K562 (cell line): Measurements from ENCODE around the gene OTUB2. TPM values are rescaled to one million over a fixed set of nuclear protein-coding genes. Genes with fewer than 3 reads are reported as not detected.

Experiments used
- ATAC-seq: fragments of 200-7000 bp; cut with Tn5 transposase; 3 replicates; pipeline ENCODE4 v1.9.1; 2020; ENCODE audit warnings: moderate library complexity
- BruUV-seq: library from RNA; stranded (reverse); fragments of 400-500 nt; replicated peaks from 2 replicates; lab custom pipeline; 2021; lab: Mats Ljungman, UMichigan
- CTCF ChIA-PET: fragments of 300-600 bp; formaldehyde crosslinking; extraction: SDS; loops from one replicate; lab custom pipeline; 2021; ENCODE audit warnings: low intra/inter-chr PET ratio; lab: Yijun Ruan, JAX
- POLR2A ChIA-PET: fragments of 300-600, 350-650 bp; sonication (Branson Sonifier 250); formaldehyde crosslinking; extraction: SDS; loops from one replicate; lab custom pipeline; 2021; ENCODE audit warnings: antibody characterized with exemption, inconsistent platforms; lab: Yijun Ruan, JAX
- DNase-seq, 4 experiments: peaks; one replicate each; pipeline versions ENCODE4 v3.0.0 to v3.0.0-alpha.2; 2011 to 2018; ENCODE audit warnings: low spot score in 3 of 4, mixed read lengths in 3 of 4; ENCODE audit errors: extremely low read depth in 1 of 4
- FAIRE-seq: peaks from 2 replicates; lab custom pipeline; 2011; peaks lifted over from hg19 to GRCh38; lab: Jason Lieb, UNC
- H2AFZ ChIP-seq: 2 replicates; pipeline ENCODE4 v1.6.0; 2011; ENCODE audit warnings: low read depth, low read length, control low read depth, inconsistent platforms
- H3K27ac ChIP-seq: fragments of 200-600 bp; 3 replicates; pipeline ENCODE4 v1.8.0; 2011; ENCODE audit warnings: low read depth, mild to moderate bottlenecking, control low read depth, inconsistent platforms, low read length, moderate library complexity, mixed read lengths; ENCODE audit errors: extremely low read depth
- H3K27me3 ChIP-seq, 2 experiments: fragments of 300-600 bp in 1 of 2; 2 replicates in 1 of 2; 3 replicates in 1 of 2; pipeline versions ENCODE4 v1.6.0 to v1.8.0; 2011; ENCODE audit warnings: inconsistent platforms in 2 of 2, low read length in 2 of 2, mild to moderate bottlenecking in 1 of 2, mixed read lengths in 1 of 2, moderate library complexity in 1 of 2; ENCODE audit not compliant: control insufficient read depth in 2 of 2, insufficient read depth in 2 of 2
- H3K36me3 ChIP-seq: fragments of 300-600 bp; 3 replicates; pipeline ENCODE4 v1.8.0; 2011; ENCODE audit warnings: mild to moderate bottlenecking, low read length, inconsistent platforms; ENCODE audit not compliant: control insufficient read depth, insufficient read depth
- H3K4me1 ChIP-seq, 2 experiments: fragments of 200-600 bp in 1 of 2; replicated peaks in 1 of 2; 2 replicates in 1 of 2; 3 replicates in 1 of 2; pipeline versions ENCODE4 v1.5.1 to v1.8.0; 2011; ENCODE audit warnings: inconsistent platforms in 2 of 2, low read length in 2 of 2, mild to moderate bottlenecking in 1 of 2, mixed read lengths in 1 of 2, moderate library complexity in 1 of 2; ENCODE audit not compliant: control insufficient read depth in 2 of 2, insufficient read depth in 2 of 2
- H3K4me2 ChIP-seq: 2 replicates; pipeline ENCODE4 v1.6.1; 2011; ENCODE audit warnings: low read length, control low read depth, inconsistent platforms, mixed read lengths; ENCODE audit not compliant: insufficient read depth
- H3K4me3 ChIP-seq: fragments of 200-600 bp; sonication (generic), shearing (Covaris generic); 2 replicates; pipeline ENCODE4 v1.5.1; 2016; ENCODE audit warnings: control low read depth, inconsistent platforms
- H3K79me2 ChIP-seq: fragments of 200-600 bp; 3 replicates; pipeline ENCODE4 v1.8.0; 2011; ENCODE audit warnings: low read length, inconsistent platforms; ENCODE audit not compliant: control insufficient read depth, insufficient read depth
- H3K9ac ChIP-seq, 2 experiments: 2 replicates each; pipeline versions ENCODE4 v1.6.0 to v1.6.1; 2011; ENCODE audit warnings: low read depth in 2 of 2, low read length in 2 of 2, control low read depth in 1 of 2, inconsistent platforms in 1 of 2, mild to moderate bottlenecking in 1 of 2, mixed read lengths in 1 of 2; ENCODE audit not compliant: insufficient read depth in 1 of 2
- H3K9me1 ChIP-seq: one replicate; pipeline ENCODE4 v1.6.0; 2011; ENCODE audit warnings: inconsistent platforms, mild to moderate bottlenecking, low read length, moderate library complexity; ENCODE audit not compliant: control insufficient read depth, insufficient read depth
- H3K9me3 ChIP-seq: replicated peaks from 2 replicates; pipeline ENCODE4 v1.5.1; 2011; ENCODE audit warnings: low read depth, low read length, inconsistent platforms; ENCODE audit not compliant: control insufficient read depth, insufficient read depth
- H4K20me1 ChIP-seq: replicated peaks from 2 replicates; pipeline ENCODE4 v1.6.1; 2011; ENCODE audit warnings: low read length, inconsistent platforms, mixed read lengths; ENCODE audit not compliant: control insufficient read depth, insufficient read depth
- GATAD2B ChIP-seq: fragments of 450-650 bp; IDR thresholded peaks from 2 replicates; pipeline ENCODE4 v1.6.1; 2017; ENCODE audit warnings: mild to moderate bottlenecking, borderline replicate concordance
- PCBP2 ChIP-seq: fragments of 200-400 bp; formaldehyde crosslinking; IDR thresholded peaks from 2 replicates; pipeline ENCODE4 v1.6.1; 2018; ENCODE audit warnings: low read length, low read depth, mild to moderate bottlenecking, moderate library complexity; ENCODE audit not compliant: poor library complexity, severe bottlenecking
- WGBS: fragments of 100-300 bp; shearing (Covaris generic); methylation state at CpG from one replicate; pipeline ENCODE4 v1.1.6; 2016; ENCODE audit warnings: low coverage, mixed read lengths; ENCODE audit not compliant: insufficient coverage; ENCODE audit errors: missing lambda C conversion rate; 5-methylcytosine and 5-hydroxymethylcytosine counted together
- in situ Hi-C: fragments of 300-500 bp; cut with MboI; formaldehyde crosslinking; loops from 4 replicates; pipeline ENCODE4 v1.15.0; 2018; ENCODE audit warnings: inconsistent platforms, mixed read lengths
- intact Hi-C: fragments of 100-400 bp; cut with micrococcal nuclease; formaldehyde crosslinking; loops from 2 replicates; pipeline ENCODE4 v1.14.2; 2022
- polyA plus RNA-seq, 8 experiments: library from polyadenylated mRNA; depleted of rRNA in 4 of 8; stranded (reverse) in 5 of 8; unstranded in 3 of 8; fragments of >200 nt; fragmentation: Nextera tagmentation in 2 of 8; fragmentation: Illumina TruSeq in 1 of 8; extraction: Ambion mirVana in 2 of 8; extraction: Trizol in 1 of 8; gene quantifications; 2 replicates each; pipeline versions ENCODE4 v1.2.1 to v1.2.3, GENCODE V29; 2011 to 2014; ENCODE audit warnings: inconsistent platforms in 1 of 8, missing spikeins in 1 of 8
- total RNA-seq, 7 experiments: library from RNA; depleted of rRNA in 6 of 7; stranded (reverse); fragments of >200 nt in 6 of 7; fragmentation: Illumina TruSeq in 2 of 7; extraction: Trizol in 2 of 7; gene quantifications; 2 replicates each; pipeline versions ENCODE4 v1.2.1 to v1.2.3, GENCODE V29; 2011 to 2021; ENCODE audit warnings: low replicate concordance in 1 of 7

OTUB2 gene
- total and polyA plus RNA-seq, 9 of the 15 experiments (the other 6 are each of a cell fraction or from before 2014, with no cell fraction given): 0.01 to 0.31 (median 0.11) TPM

- TF ChIP-seq PCBP2: no peak
Observed at GRCh38 chr14:94093418-94093817, 67.3 kb downstream of the OTUB2 start (continued).

GRCh38 chr14:94097091-94097490 lies 71.0 kb downstream of the OTUB2 start:
- no peaks in the 10 kb centered on the region for H3K27me3 ChIP-seq
- FAIRE-seq (no peak), DNase-seq (no peak), ATAC-seq (no peak)
- no peak overlapping the region for H2AFZ ChIP-seq
- ChIA-PET POLR2A (interaction anchor here (1.4 kb wide), 1 partner anchor 13 kb away, joined by 3 read pairs; no protein-coding TSS in a partner anchor), CTCF (no interaction called here)
- in situ Hi-C loops: no loop called here
- no TSS peak for BruUV-seq
- H3K9me3 ChIP-seq: no peaks in the 10 kb centered on the region
- H3K27ac ChIP-seq: no peak overlapping the region
- no peak overlapping the region for H3K9ac ChIP-seq
- no peaks in the 10 kb centered on the region for H4K20me1 ChIP-seq
- intact Hi-C loops: no loop called here
- 87% methylated on average over 3 of the region's 4 CpGs for WGBS
- no peaks in the 10 kb centered on the region for H3K4me1 ChIP-seq
- no peak overlapping the region for H3K4me3 ChIP-seq
- H3K36me3 ChIP-seq: no peaks in the 10 kb centered on the region
- no peaks in the 10 kb centered on the region for H3K9me1 ChIP-seq
- H3K4me2 ChIP-seq: no peak overlapping the region
- no peaks in the 10 kb centered on the region for H3K79me2 ChIP-seq
- no peak for TF ChIP-seq GATAD2B

Other genes starting within 250 kb of the OTUB2 start
Only the 7 nearest of the 9 such genes appear.
- not detected in 2 replicates for gene FAM181A, start 99.0 kb upstream of the OTUB2 start, total RNA-seq (2014; rRNA removed)
- not detected in 2 replicates for gene FAM181A, start 99.0 kb upstream of the OTUB2 start, total RNA-seq (2014; rRNA removed; fragmentation: Illumina TruSeq; extraction: Trizol)
- gene FAM181A, start 99.0 kb upstream of the OTUB2 start, total RNA-seq (2015; rRNA removed; fragmentation: Illumina TruSeq; extraction: Trizol): not detected in 2 replicates
- not detected in 2 replicates for gene FAM181A, start 99.0 kb upstream of the OTUB2 start, total RNA-seq (2021)
- gene FAM181A, start 99.0 kb upstream of the OTUB2 start, polyA plus RNA-seq (2011; rRNA removed): not detected in 2 replicates
- gene FAM181A, start 99.0 kb upstream of the OTUB2 start, polyA plus RNA-seq (2014; fragmentation: Illumina TruSeq; extraction: Trizol): not detected in 2 replicates
- not detected for gene FAM181A, start 99.0 kb upstream of the OTUB2 start, polyA plus RNA-seq (2014; fragmentation: Nextera tagmentation; extraction: Ambion mirVana)
- not detected in 2 replicates for gene FAM181A, start 99.0 kb upstream of the OTUB2 start, polyA plus RNA-seq (2014; rRNA removed)
- not detected in 2 replicates for gene ASB2, start 49.8 kb upstream of the OTUB2 start, total RNA-seq (2014; rRNA removed)
- not detected in 2 replicates for gene ASB2, start 49.8 kb upstream of the OTUB2 start, total RNA-seq (2014; rRNA removed; fragmentation: Illumina TruSeq; extraction: Trizol)
- not detected in 2 replicates for gene ASB2, start 49.8 kb upstream of the OTUB2 start, total RNA-seq (2015; rRNA removed; fragmentation: Illumina TruSeq; extraction: Trizol)
- not detected in 2 replicates for gene ASB2, start 49.8 kb upstream of the OTUB2 start, total RNA-seq (2021)
- gene ASB2, start 49.8 kb upstream of the OTUB2 start, polyA plus RNA-seq (2011; rRNA removed): not detected in 2 replicates
- gene ASB2, start 49.8 kb upstream of the OTUB2 start, polyA plus RNA-seq (2014; fragmentation: Illumina TruSeq; extraction: Trizol): not detected in 2 replicates
- gene ASB2, start 49.8 kb upstream of the OTUB2 start, polyA plus RNA-seq (2014; fragmentation: Nextera tagmentation; extraction: Ambion mirVana): not detected
- not detected in 2 replicates for gene ASB2, start 49.8 kb upstream of the OTUB2 start, polyA plus RNA-seq (2014; rRNA removed)
- gene CCDC197, start 29.0 kb upstream of the OTUB2 start, total RNA-seq (2014; rRNA removed): not detected in 2 replicates
- not detected in 2 replicates for gene CCDC197, start 29.0 kb upstream of the OTUB2 start, total RNA-seq (2014; rRNA removed; fragmentation: Illumina TruSeq; extraction: Trizol)
- not detected in 2 replicates for gene CCDC197, start 29.0 kb upstream of the OTUB2 start, total RNA-seq (2015; rRNA removed; fragmentation: Illumina TruSeq; extraction: Trizol)
- not detected in 2 replicates for gene CCDC197, start 29.0 kb upstream of the OTUB2 start, total RNA-seq (2021)
- gene CCDC197, start 29.0 kb upstream of the OTUB2 start, polyA plus RNA-seq (2011; rRNA removed): not detected in 2 replicates
- not detected in 2 replicates for gene CCDC197, start 29.0 kb upstream of the OTUB2 start, polyA plus RNA-seq (2014; fragmentation: Illumina TruSeq; extraction: Trizol)
- not detected for gene CCDC197, start 29.0 kb upstream of the OTUB2 start, polyA plus RNA-seq (2014; fragmentation: Nextera tagmentation; extraction: Ambion mirVana)
- gene CCDC197, start 29.0 kb upstream of the OTUB2 start, polyA plus RNA-seq (2014; rRNA removed): not detected in 2 replicates
- 98.3 and 104 TPM in 2 replicates for gene DDX24, start 54.9 kb downstream of the OTUB2 start, total RNA-seq (2014; rRNA removed)
- 129 and 139 TPM in 2 replicates for gene DDX24, start 54.9 kb downstream of the OTUB2 start, total RNA-seq (2014; rRNA removed; fragmentation: Illumina TruSeq; extraction: Trizol)
- 122 and 125 TPM in 2 replicates for gene DDX24, start 54.9 kb downstream of the OTUB2 start, total RNA-seq (2015; rRNA removed; fragmentation: Illumina TruSeq; extraction: Trizol)
- gene DDX24, start 54.9 kb downstream of the OTUB2 start, total RNA-seq (2021): 118 and 127 TPM in 2 replicates
- gene DDX24, start 54.9 kb downstream of the OTUB2 start, polyA plus RNA-seq (2011; rRNA removed): 95.7 and 98.6 TPM in 2 replicates
- 139 and 175 TPM in 2 replicates for gene DDX24, start 54.9 kb downstream of the OTUB2 start, polyA plus RNA-seq (2014; fragmentation: Illumina TruSeq; extraction: Trizol)
- 100 to 1,000 TPM in 1 of 2 experiments, 10 to 100 TPM in 1; 95.1 to 136 TPM for gene DDX24, start 54.9 kb downstream of the OTUB2 start, polyA plus RNA-seq (2014; fragmentation: Nextera tagmentation; extraction: Ambion mirVana)
- gene DDX24, start 54.9 kb downstream of the OTUB2 start, polyA plus RNA-seq (2014; rRNA removed): 67.4 and 82.4 TPM in 2 replicates
- gene IFI27L1, start 55.0 kb downstream of the OTUB2 start, total RNA-seq (2014; rRNA removed): 20.3 and 24.6 TPM in 2 replicates
- gene IFI27L1, start 55.0 kb downstream of the OTUB2 start, total RNA-seq (2014; rRNA removed; fragmentation: Illumina TruSeq; extraction: Trizol): 13.8 and 19.7 TPM in 2 replicates
- 17.6 and 17.8 TPM in 2 replicates for gene IFI27L1, start 55.0 kb downstream of the OTUB2 start, total RNA-seq (2015; rRNA removed; fragmentation: Illumina TruSeq; extraction: Trizol)
- 20.2 and 23.8 TPM in 2 replicates for gene IFI27L1, start 55.0 kb downstream of the OTUB2 start, total RNA-seq (2021)
- 28.0 and 31.9 TPM in 2 replicates for gene IFI27L1, start 55.0 kb downstream of the OTUB2 start, polyA plus RNA-seq (2011; rRNA removed)
- gene IFI27L1, start 55.0 kb downstream of the OTUB2 start, polyA plus RNA-seq (2014; fragmentation: Illumina TruSeq; extraction: Trizol): 14.5 and 19.3 TPM in 2 replicates
- 10 to 100 TPM; 22.8 to 28.0 TPM for gene IFI27L1, start 55.0 kb downstream of the OTUB2 start, polyA plus RNA-seq (2014; fragmentation: Nextera tagmentation; extraction: Ambion mirVana)
- gene IFI27L1, start 55.0 kb downstream of the OTUB2 start, polyA plus RNA-seq (2014; rRNA removed): 25.0 and 25.6 TPM in 2 replicates
- 0.45 and 0.98 TPM in 2 replicates for gene IFI27, start 84.4 kb downstream of the OTUB2 start, total RNA-seq (2014; rRNA removed)
- gene IFI27, start 84.4 kb downstream of the OTUB2 start, total RNA-seq (2014; rRNA removed; fragmentation: Illumina TruSeq; extraction: Trizol): 0.95 and 1.1 TPM in 2 replicates
- gene IFI27, start 84.4 kb downstream of the OTUB2 start, total RNA-seq (2015; rRNA removed; fragmentation: Illumina TruSeq; extraction: Trizol): 1.6 and 1.8 TPM in 2 replicates
- gene IFI27, start 84.4 kb downstream of the OTUB2 start, total RNA-seq (2021): 1.0 and 1.3 TPM in 2 replicates
- 2.0 TPM in 2 replicates for gene IFI27, start 84.4 kb downstream of the OTUB2 start, polyA plus RNA-seq (2011; rRNA removed)
- gene IFI27, start 84.4 kb downstream of the OTUB2 start, polyA plus RNA-seq (2014; fragmentation: Illumina TruSeq; extraction: Trizol): 0.19 and 1.2 TPM in 2 replicates
- 1 to 10 TPM; 2.4 to 3.4 TPM for gene IFI27, start 84.4 kb downstream of the OTUB2 start, polyA plus RNA-seq (2014; fragmentation: Nextera tagmentation; extraction: Ambion mirVana)
- 0.89 TPM in 1 of 2 replicates, not detected in the other for gene IFI27, start 84.4 kb downstream of the OTUB2 start, polyA plus RNA-seq (2014; rRNA removed)
- gene IFI27L2, start 103.3 kb downstream of the OTUB2 start, total RNA-seq (2014; rRNA removed): 8.0 and 9.3 TPM in 2 replicates
- 2.3 and 2.7 TPM in 2 replicates for gene IFI27L2, start 103.3 kb downstream of the OTUB2 start, total RNA-seq (2014; rRNA removed; fragmentation: Illumina TruSeq; extraction: Trizol)
- 4.1 and 6.1 TPM in 2 replicates for gene IFI27L2, start 103.3 kb downstream of the OTUB2 start, total RNA-seq (2015; rRNA removed; fragmentation: Illumina TruSeq; extraction: Trizol)
- gene IFI27L2, start 103.3 kb downstream of the OTUB2 start, total RNA-seq (2021): 4.4 and 5.5 TPM in 2 replicates
- 3.3 and 4.1 TPM in 2 replicates for gene IFI27L2, start 103.3 kb downstream of the OTUB2 start, polyA plus RNA-seq (2011; rRNA removed)
- gene IFI27L2, start 103.3 kb downstream of the OTUB2 start, polyA plus RNA-seq (2014; fragmentation: Illumina TruSeq; extraction: Trizol): 2.5 and 3.8 TPM in 2 replicates
- gene IFI27L2, start 103.3 kb downstream of the OTUB2 start, polyA plus RNA-seq (2014; fragmentation: Nextera tagmentation; extraction: Ambion mirVana): 1 to 10 TPM; 1.0 to 3.0 TPM
- gene IFI27L2, start 103.3 kb downstream of the OTUB2 start, polyA plus RNA-seq (2014; rRNA removed): 5.9 and 9.0 TPM in 2 replicates